ENCODE data around the gene STBD1.

- TF ChIP-seq CTCF (IDR thresholded peaks at IDR 0.05) (no peak), MXI1 (IDR thresholded peaks at IDR 0.05; ENCODE audit: low read depth, low read length) (no peak), REST (IDR thresholded peaks at IDR 0.05; ENCODE audit: low read depth, low read length) (no peak), EZH2phosphoT487 (IDR thresholded peaks at IDR 0.05; ENCODE audit: borderline replicate concordance, low read depth) (no peak), MAX (IDR thresholded peaks at IDR 0.05; ENCODE audit: low read depth) (no peak), RAD21 (IDR thresholded peaks at IDR 0.05; ENCODE audit: low read length) (no peak), SMC3 (IDR thresholded peaks at IDR 0.05; ENCODE audit: low read depth, low read length) (no peak), RCOR1 (IDR thresholded peaks at IDR 0.05; ENCODE audit: low read length) (no peak), POLR2AphosphoS5 (IDR thresholded peaks at IDR 0.05; ENCODE audit: low read depth, low read length) (no peak), GABPA (IDR thresholded peaks at IDR 0.05; ENCODE audit: low read depth) (no peak), ZBTB33 (IDR thresholded peaks at IDR 0.05; ENCODE audit: borderline replicate concordance, low read depth) (no peak), NFIC (IDR thresholded peaks at IDR 0.05; ENCODE audit: borderline replicate concordance) (no peak), PBX3 (IDR thresholded peaks at IDR 0.05) (no peak), TCF12 (IDR thresholded peaks at IDR 0.05) (no peak)
Measured at GRCh38 chr4:76311896-76312331, 5.4 kb downstream of the STBD1 start.
